HepG2 (cell line): Measurements from ENCODE around the gene RABGGTA. TPM values are rescaled to one million over a fixed set of nuclear protein-coding genes. Genes with fewer than 3 reads are reported as not detected.

Source experiments
- ATF7-NPFF ChIP-seq: sonication (generic); formaldehyde crosslinking; IDR thresholded peaks from 2 replicates; pipeline ENCODE4 v1.8.1; 2023; ENCODE audit warnings: mild to moderate bottlenecking, low read depth, missing genetic modification reagents, moderate library complexity
- HNRNPH1 ChIP-seq: fragments of 200-400 bp; formaldehyde crosslinking; optimal IDR thresholded peaks from 2 replicates; pipeline ENCODE3; 2017; ENCODE audit warnings: mild to moderate bottlenecking, low read depth, low read length
- LCORL ChIP-seq, 2 experiments: fragments of 450-650 bp in 1 of 2; sonication (generic) in 1 of 2; formaldehyde crosslinking in 1 of 2; IDR thresholded peaks; 2 replicates each; pipeline versions ENCODE4 v1.5.0 to v1.6.1; 2017 to 2020; ENCODE audit warnings: antibody characterized with exemption in 1 of 2, missing genetic modification reagents in 1 of 2
- MED8 ChIP-seq: sonication (generic); formaldehyde crosslinking; IDR thresholded peaks from 2 replicates; pipeline ENCODE4 v1.8.1; 2023; ENCODE audit warnings: mild to moderate bottlenecking, missing genetic modification reagents; ENCODE audit not compliant: insufficient replicate concordance
- SRF ChIP-seq: IDR thresholded peaks from 2 replicates; pipeline ENCODE4 v1.6.1; 2011; ENCODE audit warnings: mild to moderate bottlenecking, low read depth, low read length, moderate library complexity
- ZBTB20 ChIP-seq: sonication (generic); formaldehyde crosslinking; IDR thresholded peaks from 2 replicates; pipeline ENCODE4 v1.8.1; 2023; ENCODE audit warnings: missing genetic modification reagents, low read depth, mild to moderate bottlenecking, borderline replicate concordance
- ZFP36L1 ChIP-seq: sonication (generic); formaldehyde crosslinking; IDR thresholded peaks from 2 replicates; pipeline ENCODE4 v1.8.0; 2022; ENCODE audit warnings: mild to moderate bottlenecking, missing genetic modification reagents, moderate library complexity
- ZNF501 ChIP-seq: sonication (generic); formaldehyde crosslinking; IDR thresholded peaks from 2 replicates; pipeline ENCODE4 v1.5.1; 2020; ENCODE audit warnings: mild to moderate bottlenecking, moderate library complexity, missing genetic modification reagents
- ZNF547 ChIP-seq: sonication (generic); formaldehyde crosslinking; IDR thresholded peaks from 2 replicates; pipeline ENCODE4 v1.5.1; 2020; ENCODE audit warnings: mild to moderate bottlenecking, missing genetic modification reagents
- ZNF674 ChIP-seq: sonication (generic); formaldehyde crosslinking; IDR thresholded peaks from 2 replicates; pipeline ENCODE4 v1.5.0; 2020; ENCODE audit warnings: low read depth, mild to moderate bottlenecking, missing genetic modification reagents
- ZSCAN31 ChIP-seq: sonication (generic); formaldehyde crosslinking; IDR thresholded peaks from 2 replicates; pipeline ENCODE4 v1.5.0; 2020; ENCODE audit warnings: low read depth, mild to moderate bottlenecking, missing genetic modification reagents
- polyA plus RNA-seq, 8 experiments: library from polyadenylated mRNA; depleted of rRNA in 3 of 8; stranded (reverse) in 7 of 8; unstranded in 1 of 8; fragments of >200 nt; fragmentation: Illumina TruSeq in 4 of 8; extraction: Trizol in 4 of 8; gene quantifications; 2 replicates each; pipeline versions ENCODE4 v1.2.1 to v1.2.3, GENCODE V29; 2011 to 2016; ENCODE audit warnings: low read depth in 4 of 8, missing spikeins in 1 of 8, mixed read lengths in 1 of 8; ENCODE audit not compliant: insufficient read depth in 1 of 8
- total RNA-seq, 5 experiments: library from RNA; depleted of rRNA; stranded (reverse); fragments of >200 nt; fragmentation: Illumina TruSeq; extraction: Trizol; gene quantifications; 2 replicates each; pipeline ENCODE4 v1.2.3, GENCODE V29; 2016; ENCODE audit warnings: low read depth in 1 of 5
- TF ChIP-seq, protein P1 (sequence below): sonication (generic); formaldehyde crosslinking; IDR thresholded peaks from 2 replicates; pipeline ENCODE4 v1.4.0; 2020; ENCODE audit warnings: mild to moderate bottlenecking, missing genetic modification reagents
- TF ChIP-seq, protein P2 (sequence below): sonication (generic); formaldehyde crosslinking; IDR thresholded peaks from 2 replicates; pipeline ENCODE4 v1.5.0; 2020; ENCODE audit warnings: mild to moderate bottlenecking, missing genetic modification reagents, borderline replicate concordance
- TF ChIP-seq, protein P3 (sequence below): sonication (generic); formaldehyde crosslinking; IDR thresholded peaks from 2 replicates; pipeline ENCODE4 v1.9.0; 2022; ENCODE audit warnings: missing genetic modification reagents, mild to moderate bottlenecking, borderline replicate concordance
- TF ChIP-seq, protein P4 (sequence below): sonication (generic); formaldehyde crosslinking; IDR thresholded peaks from 2 replicates; pipeline ENCODE4 v1.4.0; 2020; ENCODE audit warnings: missing genetic modification reagents
- TF ChIP-seq, protein P5 (sequence below): sonication (generic); formaldehyde crosslinking; IDR thresholded peaks from 2 replicates; pipeline ENCODE4 v1.4.0; 2020; ENCODE audit warnings: missing genetic modification reagents, borderline replicate concordance

The RABGGTA gene
- total and polyA plus RNA-seq, 2 of the 13 experiments (the other 11 are each of a cell fraction or from before 2014, with no cell fraction given): 57.9 to 90.8 TPM

DNA sequence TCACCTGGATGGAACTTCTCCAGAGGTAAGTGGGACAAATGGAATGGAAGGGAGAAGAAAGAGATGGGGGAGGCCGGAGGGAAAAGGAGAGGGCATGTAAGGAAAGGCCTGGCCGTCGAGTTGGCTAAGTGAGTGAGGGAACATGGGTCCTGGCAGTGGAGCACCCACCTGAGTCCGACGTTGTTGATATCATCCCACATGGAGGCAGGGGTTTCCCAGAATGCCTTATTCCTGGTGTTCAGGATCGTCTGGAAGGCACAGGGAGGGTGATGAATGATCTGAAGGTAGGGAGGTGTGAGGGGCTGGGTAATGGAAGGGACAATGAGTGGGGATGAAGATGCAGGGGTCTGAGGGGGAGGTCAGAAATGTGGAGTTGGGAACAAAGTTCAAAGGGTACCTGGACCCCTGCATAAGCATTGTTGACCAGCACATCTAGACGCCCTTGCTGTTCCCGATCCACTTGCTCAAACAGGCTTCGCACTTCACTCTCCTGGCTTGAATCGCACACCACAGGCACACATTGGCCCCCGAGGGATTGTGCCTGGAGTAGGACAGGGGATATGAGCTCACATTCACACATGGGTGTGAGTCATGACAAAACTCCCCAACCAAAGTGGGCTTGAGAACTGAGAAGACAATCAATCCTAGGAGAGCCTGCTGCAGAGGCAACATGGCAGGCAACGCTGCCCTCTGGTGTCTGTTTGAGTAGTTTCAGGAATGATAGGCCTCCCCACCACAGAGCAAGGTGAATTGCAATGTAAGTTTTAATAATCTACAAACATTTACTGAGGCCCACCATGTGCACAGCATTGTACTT is 25.2 kb upstream of the RABGGTA start (continued):
- peak; percentile 80 for TF ChIP-seq ZNF501 (CRISPR knock-in tag)
- TF ChIP-seq, protein P1, sequence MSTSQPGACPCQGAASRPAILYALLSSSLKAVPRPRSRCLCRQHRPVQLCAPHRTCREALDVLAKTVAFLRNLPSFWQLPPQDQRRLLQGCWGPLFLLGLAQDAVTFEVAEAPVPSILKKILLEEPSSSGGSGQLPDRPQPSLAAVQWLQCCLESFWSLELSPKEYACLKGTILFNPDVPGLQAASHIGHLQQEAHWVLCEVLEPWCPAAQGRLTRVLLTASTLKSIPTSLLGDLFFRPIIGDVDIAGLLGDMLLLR: 0 out of 2 replicates have a peak, but pooled peaks have one; percentile 53
- no peak for TF ChIP-seq ZFP36L1 (CRISPR knock-in tag)
- TF ChIP-seq, protein P2, sequence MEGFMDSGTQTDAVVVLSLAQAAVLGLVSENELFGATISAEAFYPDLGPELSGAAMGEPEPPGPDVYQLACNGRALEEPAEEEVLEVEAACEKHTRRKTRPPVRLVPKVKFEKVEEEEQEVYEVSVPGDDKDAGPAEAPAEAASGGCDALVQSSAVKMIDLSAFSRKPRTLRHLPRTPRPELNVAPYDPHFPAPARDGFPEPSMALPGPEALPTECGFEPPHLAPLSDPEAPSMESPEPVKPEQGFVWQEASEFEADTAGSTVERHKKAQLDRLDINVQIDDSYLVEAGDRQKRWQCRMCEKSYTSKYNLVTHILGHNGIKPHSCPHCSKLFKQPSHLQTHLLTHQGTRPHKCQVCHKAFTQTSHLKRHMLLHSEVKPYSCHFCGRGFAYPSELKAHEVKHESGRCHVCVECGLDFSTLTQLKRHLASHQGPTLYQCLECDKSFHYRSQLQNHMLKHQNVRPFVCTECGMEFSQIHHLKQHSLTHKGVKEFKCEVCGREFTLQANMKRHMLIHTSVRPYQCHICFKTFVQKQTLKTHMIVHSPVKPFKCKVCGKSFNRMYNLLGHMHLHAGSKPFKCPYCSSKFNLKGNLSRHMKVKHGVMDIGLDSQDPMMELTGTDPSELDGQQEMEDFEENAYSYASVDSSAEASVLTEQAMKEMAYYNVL (CRISPR knock-in tag): no peak; the same call in 1 of the 2 replicates
- TF ChIP-seq ZNF674 (CRISPR knock-in tag): no peak
- TF ChIP-seq, protein P3, sequence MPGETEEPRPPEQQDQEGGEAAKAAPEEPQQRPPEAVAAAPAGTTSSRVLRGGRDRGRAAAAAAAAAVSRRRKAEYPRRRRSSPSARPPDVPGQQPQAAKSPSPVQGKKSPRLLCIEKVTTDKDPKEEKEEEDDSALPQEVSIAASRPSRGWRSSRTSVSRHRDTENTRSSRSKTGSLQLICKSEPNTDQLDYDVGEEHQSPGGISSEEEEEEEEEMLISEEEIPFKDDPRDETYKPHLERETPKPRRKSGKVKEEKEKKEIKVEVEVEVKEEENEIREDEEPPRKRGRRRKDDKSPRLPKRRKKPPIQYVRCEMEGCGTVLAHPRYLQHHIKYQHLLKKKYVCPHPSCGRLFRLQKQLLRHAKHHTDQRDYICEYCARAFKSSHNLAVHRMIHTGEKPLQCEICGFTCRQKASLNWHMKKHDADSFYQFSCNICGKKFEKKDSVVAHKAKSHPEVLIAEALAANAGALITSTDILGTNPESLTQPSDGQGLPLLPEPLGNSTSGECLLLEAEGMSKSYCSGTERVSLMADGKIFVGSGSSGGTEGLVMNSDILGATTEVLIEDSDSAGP (CRISPR knock-in tag): peak; percentile 54; the same call in 1 of the 2 replicates
- peak; percentile 72; the same call in 1 of the 2 replicates for TF ChIP-seq ZBTB20
- TF ChIP-seq MED8 (CRISPR knock-in tag): no peak
- no peak; the same call in 1 of the 2 replicates for TF ChIP-seq ZNF547 (CRISPR knock-in tag)
- no peak for TF ChIP-seq ZSCAN31 (CRISPR knock-in tag)
- TF ChIP-seq ATF7-NPFF (CRISPR knock-in tag): peak; percentile 74; the same call in 1 of the 2 replicates
- no peak for TF ChIP-seq SRF
- TF ChIP-seq, protein P4, sequence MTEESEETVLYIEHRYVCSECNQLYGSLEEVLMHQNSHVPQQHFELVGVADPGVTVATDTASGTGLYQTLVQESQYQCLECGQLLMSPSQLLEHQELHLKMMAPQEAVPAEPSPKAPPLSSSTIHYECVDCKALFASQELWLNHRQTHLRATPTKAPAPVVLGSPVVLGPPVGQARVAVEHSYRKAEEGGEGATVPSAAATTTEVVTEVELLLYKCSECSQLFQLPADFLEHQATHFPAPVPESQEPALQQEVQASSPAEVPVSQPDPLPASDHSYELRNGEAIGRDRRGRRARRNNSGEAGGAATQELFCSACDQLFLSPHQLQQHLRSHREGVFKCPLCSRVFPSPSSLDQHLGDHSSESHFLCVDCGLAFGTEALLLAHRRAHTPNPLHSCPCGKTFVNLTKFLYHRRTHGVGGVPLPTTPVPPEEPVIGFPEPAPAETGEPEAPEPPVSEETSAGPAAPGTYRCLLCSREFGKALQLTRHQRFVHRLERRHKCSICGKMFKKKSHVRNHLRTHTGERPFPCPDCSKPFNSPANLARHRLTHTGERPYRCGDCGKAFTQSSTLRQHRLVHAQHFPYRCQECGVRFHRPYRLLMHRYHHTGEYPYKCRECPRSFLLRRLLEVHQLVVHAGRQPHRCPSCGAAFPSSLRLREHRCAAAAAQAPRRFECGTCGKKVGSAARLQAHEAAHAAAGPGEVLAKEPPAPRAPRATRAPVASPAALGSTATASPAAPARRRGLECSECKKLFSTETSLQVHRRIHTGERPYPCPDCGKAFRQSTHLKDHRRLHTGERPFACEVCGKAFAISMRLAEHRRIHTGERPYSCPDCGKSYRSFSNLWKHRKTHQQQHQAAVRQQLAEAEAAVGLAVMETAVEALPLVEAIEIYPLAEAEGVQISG: peak; percentile 90
- TF ChIP-seq HNRNPH1: no peak
- no peak for TF ChIP-seq LCORL (IDR thresholded peaks at IDR 0.05)
- TF ChIP-seq LCORL (CRISPR knock-in tag; IDR thresholded peaks at IDR 0.05): peak; percentile 49; the same call in 1 of the 2 replicates
- TF ChIP-seq, protein P5, sequence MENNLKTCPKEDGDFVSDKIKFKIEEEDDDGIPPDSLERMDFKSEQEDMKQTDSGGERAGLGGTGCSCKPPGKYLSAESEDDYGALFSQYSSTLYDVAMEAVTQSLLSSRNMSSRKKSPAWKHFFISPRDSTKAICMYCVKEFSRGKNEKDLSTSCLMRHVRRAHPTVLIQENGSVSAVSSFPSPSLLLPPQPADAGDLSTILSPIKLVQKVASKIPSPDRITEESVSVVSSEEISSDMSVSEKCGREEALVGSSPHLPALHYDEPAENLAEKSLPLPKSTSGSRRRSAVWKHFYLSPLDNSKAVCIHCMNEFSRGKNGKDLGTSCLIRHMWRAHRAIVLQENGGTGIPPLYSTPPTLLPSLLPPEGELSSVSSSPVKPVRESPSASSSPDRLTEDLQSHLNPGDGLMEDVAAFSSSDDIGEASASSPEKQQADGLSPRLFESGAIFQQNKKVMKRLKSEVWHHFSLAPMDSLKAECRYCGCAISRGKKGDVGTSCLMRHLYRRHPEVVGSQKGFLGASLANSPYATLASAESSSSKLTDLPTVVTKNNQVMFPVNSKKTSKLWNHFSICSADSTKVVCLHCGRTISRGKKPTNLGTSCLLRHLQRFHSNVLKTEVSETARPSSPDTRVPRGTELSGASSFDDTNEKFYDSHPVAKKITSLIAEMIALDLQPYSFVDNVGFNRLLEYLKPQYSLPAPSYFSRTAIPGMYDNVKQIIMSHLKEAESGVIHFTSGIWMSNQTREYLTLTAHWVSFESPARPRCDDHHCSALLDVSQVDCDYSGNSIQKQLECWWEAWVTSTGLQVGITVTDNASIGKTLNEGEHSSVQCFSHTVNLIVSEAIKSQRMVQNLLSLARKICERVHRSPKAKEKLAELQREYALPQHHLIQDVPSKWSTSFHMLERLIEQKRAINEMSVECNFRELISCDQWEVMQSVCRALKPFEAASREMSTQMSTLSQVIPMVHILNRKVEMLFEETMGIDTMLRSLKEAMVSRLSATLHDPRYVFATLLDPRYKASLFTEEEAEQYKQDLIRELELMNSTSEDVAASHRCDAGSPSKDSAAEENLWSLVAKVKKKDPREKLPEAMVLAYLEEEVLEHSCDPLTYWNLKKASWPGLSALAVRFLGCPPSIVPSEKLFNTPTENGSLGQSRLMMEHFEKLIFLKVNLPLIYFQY: peak; percentile 58; the same call in 1 of the 2 replicates
